ENCODE measurements around the gene KIF2C. TPM values are rescaled to one million over a fixed set of nuclear protein-coding genes. Genes with fewer than 3 reads are reported as not detected.
A peak's percentile ranks its signal among the peaks of the same experiment; 100 is the strongest.

The KIF2C gene
- total and polyA plus RNA-seq, 10 donors: 1.4 to 7.6 (median 4.5) TPM

GRCh38 chr1:44802306-44803061 lies 62.8 kb downstream of the KIF2C start:
- 82 to 94% (median 83%) methylated on average over 8 to 13 of the region's 13 CpGs for WGBS, 5 donors
- peak; percentile 79 for DNase-seq
- Histone ChIP-seq H3K4me1 (peaks cover 23 to 82% (median 59%) of the 10 kb centered on the region in 6 donors), H3K27me3 (replicated peaks in 1 of 7) (no peaks in the 10 kb centered on the region), H3K36me3 (peaks cover 0 to 51% (median 39%) of the 10 kb centered on the region in 6 donors), H3K4me3 (peak overlapping the region in 4 of 8 donors; percentile 68 to 87 (median 84)), H3K27ac (peak overlapping the region in 6 of 8 donors; percentile 47 to 98 (median 94)), H3K9me3 (no peaks in the 10 kb centered on the region)
- TF ChIP-seq POLR2AphosphoS5 (IDR thresholded peaks at IDR 0.05) (peak in 1 of 3 donors; percentile 10), POLR2A (IDR thresholded peaks at IDR 0.05) (no peak)
- intact Hi-C loops (cut with DNase I; ENCODE audit: low total_unique reads): no loop called here

DNA sequence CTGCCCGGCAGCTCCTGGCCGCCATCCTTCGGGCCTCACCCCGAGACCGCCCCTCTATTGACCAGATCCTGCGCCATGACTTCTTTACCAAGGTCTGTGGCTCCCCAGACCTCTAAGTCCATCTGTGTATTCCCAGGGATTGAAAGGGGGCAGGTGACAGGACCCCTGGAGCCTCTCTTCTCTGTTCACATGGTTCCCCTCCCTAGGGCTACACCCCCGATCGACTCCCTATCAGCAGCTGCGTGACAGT lies 63.4 kb downstream of the KIF2C start:
- Histone ChIP-seq H3K9me3 (no peaks in the 10 kb centered on the region), H3K27me3 (replicated peaks in 1 of 7) (no peaks in the 10 kb centered on the region), H3K4me1 (peaks cover 29 to 87% (median 64%) of the 10 kb centered on the region in 6 donors), H3K36me3 (peaks cover 0 to 51% (median 39%) of the 10 kb centered on the region in 6 donors), H3K4me3 (peak overlapping the region in 1 of 8 donors; percentile 87), H3K27ac (peak overlapping the region in 5 of 8 donors; percentile 47 to 98 (median 95))
- intact Hi-C loops (cut with DNase I; ENCODE audit: low total_unique reads): no loop called here
- 91 to 96% (median 95%) methylated on average over 9 of the region's 9 CpGs for WGBS, 5 donors
- TF ChIP-seq POLR2A (IDR thresholded peaks at IDR 0.05) (no peak), POLR2AphosphoS5 (IDR thresholded peaks at IDR 0.05) (no peak), CTCF (IDR thresholded peaks at IDR 0.05 in 8 of 11, conservative IDR thresholded peaks at IDR 0.05 in 3 of 11) (no peak)
- DNase-seq: no peak

- Histone ChIP-seq H3K27me3 (replicated peaks in 1 of 7) (no peaks in the 10 kb centered on the region), H3K4me3 (peak overlapping the region in 1 of 8 donors; percentile 87), H3K4me1 (peaks cover 34 to 92% (median 69%) of the 10 kb centered on the region in 6 donors), H3K27ac (peak overlapping the region in 5 of 8 donors; percentile 5 to 98 (median 94)), H3K9me3 (no peaks in the 10 kb centered on the region), H3K36me3 (peaks cover 0 to 51% (median 39%) of the 10 kb centered on the region in 6 donors)
- WGBS, 5 donors: 84 to 93% (median 92%) methylated on average over 11 to 13 of the region's 13 CpGs
- DNase-seq: peak; percentile 72
- intact Hi-C loops (cut with DNase I; ENCODE audit: low total_unique reads): no loop called here
- no peak for TF ChIP-seq CTCF (IDR thresholded peaks at IDR 0.05 in 8 of 11, conservative IDR thresholded peaks at IDR 0.05 in 3 of 11)
- peak in 1 of 3 donors; percentile 21 for TF ChIP-seq POLR2AphosphoS5 (IDR thresholded peaks at IDR 0.05)
- no peak for TF ChIP-seq POLR2A (IDR thresholded peaks at IDR 0.05)
These were observed 63.9 kb downstream of the KIF2C start for GRCh38 chr1:44803312-44804095.

DNA sequence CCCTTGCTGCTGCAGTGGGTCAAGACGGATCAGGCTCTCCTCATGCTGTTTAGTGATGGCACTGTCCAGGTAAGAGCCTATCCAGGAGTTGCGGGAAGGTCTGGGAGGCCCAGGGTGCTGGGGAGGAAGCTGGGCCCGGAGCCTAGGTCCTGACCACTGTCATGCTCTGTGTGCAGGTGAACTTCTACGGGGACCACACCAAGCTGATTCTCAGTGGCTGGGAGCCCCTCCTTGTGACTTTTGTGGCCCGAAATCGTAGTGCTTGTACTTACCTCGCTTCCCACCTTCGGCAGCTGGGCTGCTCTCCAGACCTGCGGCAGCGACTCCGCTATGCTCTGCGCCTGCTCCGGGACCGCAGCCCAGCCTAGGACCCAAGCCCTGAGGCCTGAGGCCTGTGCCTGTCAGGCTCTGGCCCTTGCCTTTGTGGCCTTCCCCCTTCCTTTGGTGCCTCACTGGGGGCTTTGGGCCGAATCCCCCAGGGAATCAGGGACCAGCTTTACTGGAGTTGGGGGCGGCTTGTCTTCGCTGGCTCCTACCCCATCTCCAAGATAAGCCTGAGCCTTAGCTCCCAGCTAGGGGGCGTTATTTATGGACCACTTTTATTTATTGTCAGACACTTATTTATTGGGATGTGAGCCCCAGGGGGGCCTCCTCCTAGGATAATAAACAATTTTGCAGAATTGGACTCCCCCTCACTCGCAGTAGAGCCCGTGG lies 65.8 kb downstream of the KIF2C start:
- DNase-seq: peak; percentile 79
- peak overlapping the region in 7 of 8 donors; percentile 3 to 99 (median 96) for H3K27ac ChIP-seq

More for the DNA sequence above, 65.8 kb downstream of the KIF2C start:
- no peaks in the 10 kb centered on the region for H3K27me3 ChIP-seq (replicated peaks in 1 of 7)
- H3K4me1 ChIP-seq: peaks cover 45 to 100% (median 79%) of the 10 kb centered on the region in 6 donors
- TF ChIP-seq POLR2AphosphoS5 (IDR thresholded peaks at IDR 0.05) (peak in 1 of 3 donors; percentile 57), POLR2A (IDR thresholded peaks at IDR 0.05) (no peak)
- H3K4me3 ChIP-seq: no peak overlapping the region
- intact Hi-C loops (cut with DNase I; ENCODE audit: low total_unique reads): no loop called here
- 90 to 99% (median 94%) methylated on average over 18 to 20 of the region's 20 CpGs for WGBS, 5 donors
- peaks cover 0 to 51% (median 39%) of the 10 kb centered on the region in 6 donors for H3K36me3 ChIP-seq
- no peaks in the 10 kb centered on the region for H3K9me3 ChIP-seq

All from spleen (tissue), 11 donors.